Esophagus muscularis mucosa (tissue), 2 donors: ENCODE results near the gene UVSSA.

Experiments
- POLR2A ChIP-seq: fragments of 450-650 bp; IDR thresholded peaks from one replicate; pipeline ENCODE4 v1.6.1; 2017; ENCODE audit warnings: antibody characterized with exemption, moderate library complexity, mild to moderate bottlenecking, low read depth
- POLR2AphosphoS5 ChIP-seq, 2 donors: sonication (generic); formaldehyde crosslinking; IDR thresholded peaks; one replicate each; pipeline ENCODE4 v1.6.1; 2017; ENCODE audit warnings: antibody characterized with exemption in 2 of 2

DNA sequence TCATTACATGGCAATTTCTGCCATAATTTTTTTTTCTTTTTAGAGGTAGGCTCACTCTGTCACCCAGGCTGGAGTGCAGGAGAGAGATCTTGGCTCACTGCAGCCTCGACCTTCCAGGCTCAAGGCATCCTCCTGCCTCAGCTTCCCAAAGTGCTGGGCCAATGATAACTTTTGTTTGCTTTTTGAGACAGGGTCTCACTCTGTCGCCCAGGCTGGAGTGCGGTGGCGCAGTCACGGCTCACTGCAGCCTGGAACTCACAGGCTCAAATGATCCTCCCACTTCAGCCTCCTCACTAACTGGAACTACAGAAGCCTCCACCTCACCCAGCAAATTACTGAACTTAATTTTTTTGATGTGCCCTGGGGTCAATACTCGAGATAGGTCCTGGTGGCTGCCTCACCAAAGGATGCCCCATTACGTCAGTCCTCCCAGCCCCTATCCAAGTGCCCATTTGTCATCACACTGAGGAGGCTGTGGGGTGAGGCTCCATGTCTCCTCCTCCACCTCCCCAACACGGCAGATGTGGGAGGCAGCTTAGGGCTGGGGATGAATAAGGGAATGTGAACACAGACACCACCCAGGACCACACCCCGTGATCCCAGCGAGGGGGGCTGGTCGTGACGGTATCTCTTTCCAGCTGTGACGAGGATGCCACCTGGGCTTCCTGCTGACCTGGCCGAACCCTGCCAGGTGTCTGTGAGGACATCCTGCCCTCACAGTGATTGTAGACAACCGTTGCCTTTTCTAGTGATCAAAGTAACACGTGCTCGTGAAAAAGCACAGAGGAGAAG lies 71.7 kb downstream of the UVSSA start:
- TF ChIP-seq POLR2A: no peak
- TF ChIP-seq POLR2AphosphoS5 (IDR thresholded peaks at IDR 0.05): no peak
